SK-N-SH (cell line): ENCODE data around the gene KCNB1. TPM values are rescaled to one million over a fixed set of nuclear protein-coding genes. Genes with fewer than 3 reads are reported as not detected.

Experiments used
- CTCF ChIA-PET: fragments of 300-600, 350-600 bp; formaldehyde crosslinking; extraction: SDS; loops from one replicate; lab custom pipeline; 2021; lab: Yijun Ruan, JAX
- POLR2A ChIA-PET: fragments of 350-600 bp; sonication (Branson Sonifier 250); formaldehyde crosslinking; extraction: SDS; loops from one replicate; lab custom pipeline; 2020; ENCODE audit warnings: antibody characterized with exemption, inconsistent platforms; lab: Yijun Ruan, JAX
- DNase-seq: peaks from one replicate; pipeline ENCODE4 v3.0.0; 2012
- H2AFZ ChIP-seq: fragments of 200-600 bp; sonication (generic); 2 replicates; pipeline ENCODE4 v1.8.1; 2016; ENCODE audit warnings: antibody characterized with exemption, mild to moderate bottlenecking, low read depth
- H3F3A ChIP-seq: fragments of 200-600 bp; sonication (generic); replicated peaks from 2 replicates; pipeline ENCODE3; 2016; ENCODE audit warnings: antibody characterized with exemption, mild to moderate bottlenecking; ENCODE audit not compliant: insufficient read depth
- H3K27ac ChIP-seq, 2 experiments: fragments of 200-500 bp in 1 of 2; fragments of 200-600 bp in 1 of 2; sonication (Bioruptor generic) in 1 of 2; sonication (generic), shearing (Covaris generic) in 1 of 2; 2 replicates each; pipeline versions ENCODE4 v1.5.1 to v1.6.1; 2014 to 2016; ENCODE audit warnings: low read depth in 2 of 2, inconsistent platforms in 1 of 2, low read length in 1 of 2, mild to moderate bottlenecking in 1 of 2, mixed read lengths in 1 of 2
- H3K27me3 ChIP-seq: fragments of 200-600 bp; sonication (generic), shearing (Covaris generic); 2 replicates; pipeline ENCODE4 v1.6.1; 2016; ENCODE audit warnings: mixed run types; ENCODE audit not compliant: insufficient read depth
- H3K36me3 ChIP-seq, 2 experiments: fragments of 200-500 bp in 1 of 2; fragments of 200-600 bp in 1 of 2; sonication (Bioruptor generic) in 1 of 2; sonication (generic) in 1 of 2; replicated peaks in 1 of 2; 2 replicates each; pipeline versions ENCODE3 to v1.5.1; 2014 to 2016; ENCODE audit warnings: low read length in 1 of 2, mild to moderate bottlenecking in 1 of 2; ENCODE audit not compliant: insufficient read depth in 2 of 2, control insufficient read depth in 1 of 2
- H3K4me1 ChIP-seq, 2 experiments: fragments of 200-500 bp in 1 of 2; fragments of 200-600 bp in 1 of 2; sonication (Bioruptor generic) in 1 of 2; sonication (generic), shearing (Covaris generic) in 1 of 2; 2 replicates each; pipeline versions ENCODE4 v1.5.1 to v1.6.1; 2014 to 2016; ENCODE audit warnings: low read depth in 1 of 2, low read length in 1 of 2, mixed run types in 1 of 2; ENCODE audit not compliant: insufficient read depth in 2 of 2, control insufficient read depth in 1 of 2
- H3K4me2 ChIP-seq: fragments of 200-600 bp; sonication (generic), shearing (Covaris generic); 2 replicates; pipeline ENCODE4 v1.6.1; 2017; ENCODE audit warnings: mixed run types
- H3K4me3 ChIP-seq, 2 experiments: fragments of 200-500 bp in 1 of 2; fragments of 200-600 bp in 1 of 2; sonication (Bioruptor generic) in 1 of 2; sonication (generic), shearing (Covaris generic) in 1 of 2; 2 replicates each; pipeline versions ENCODE4 v1.5.1 to v1.8.1; 2014 to 2016; ENCODE audit warnings: low read depth in 2 of 2, inconsistent platforms in 1 of 2, low read length in 1 of 2, mild to moderate bottlenecking in 1 of 2, mixed read lengths in 1 of 2, moderate library complexity in 1 of 2
- H3K79me2 ChIP-seq: fragments of 200-600 bp; sonication (generic); 2 replicates; pipeline ENCODE4 v1.8.1; 2017; ENCODE audit warnings: mild to moderate bottlenecking; ENCODE audit not compliant: insufficient read depth
- H3K9ac ChIP-seq: fragments of 200-600 bp; sonication (generic); 2 replicates; pipeline ENCODE4 v1.6.1; 2017; ENCODE audit warnings: mixed run types
- H3K9me2 ChIP-seq: fragments of 200-600 bp; sonication (generic); 2 replicates; pipeline ENCODE4 v1.6.1; 2017; ENCODE audit warnings: mixed run types
- H3K9me3 ChIP-seq: fragments of 200-600 bp; sonication (generic); 2 replicates; pipeline ENCODE4 v1.6.1; 2017; ENCODE audit warnings: mixed run types, mild to moderate bottlenecking, moderate library complexity
- H4K20me1 ChIP-seq: fragments of 200-600 bp; sonication (generic); 2 replicates; pipeline ENCODE4 v1.6.1; 2017; ENCODE audit warnings: mild to moderate bottlenecking, mixed run types; ENCODE audit not compliant: insufficient read depth
- CHD2 ChIP-seq: fragments of 150-350 bp; IDR thresholded peaks from 2 replicates; pipeline ENCODE4 v1.6.1; 2018; ENCODE audit warnings: low read length; ENCODE audit not compliant: partially characterized antibody
- EP300 ChIP-seq, 2 experiments: IDR thresholded peaks; 2 replicates each; pipeline versions ENCODE4 v1.4.0 to v1.6.1; 2012; ENCODE audit warnings: borderline replicate concordance in 1 of 2, low read depth in 1 of 2, low read length in 1 of 2
- FOSL2 ChIP-seq: IDR thresholded peaks from 2 replicates; pipeline ENCODE4 v1.4.0; 2012; ENCODE audit warnings: low read depth, mild to moderate bottlenecking, moderate library complexity, borderline replicate concordance
- FOXJ3 ChIP-seq: sonication (generic); formaldehyde crosslinking; IDR thresholded peaks from 2 replicates; pipeline ENCODE4 v1.5.1; 2020; ENCODE audit warnings: mild to moderate bottlenecking, missing genetic modification reagents
- FOXM1 ChIP-seq: IDR thresholded peaks from 2 replicates; pipeline ENCODE4 v1.4.0; 2012; ENCODE audit warnings: low read depth, mild to moderate bottlenecking
- MEF2A ChIP-seq: IDR thresholded peaks from 2 replicates; pipeline ENCODE4 v1.4.0; 2012; ENCODE audit warnings: low read depth, borderline replicate concordance
- MXI1 ChIP-seq: IDR thresholded peaks from 2 replicates; pipeline ENCODE4 v1.6.1; 2012; ENCODE audit warnings: mild to moderate bottlenecking, low read depth, low read length, improper control_type of control experiment
- NFIC ChIP-seq: IDR thresholded peaks from 2 replicates; pipeline ENCODE4 v1.4.0; 2012; ENCODE audit warnings: borderline replicate concordance
- NRF1 ChIP-seq: IDR thresholded peaks from 2 replicates; pipeline ENCODE4 v1.6.1; 2012; ENCODE audit warnings: low read depth, mild to moderate bottlenecking, low read length
- RCOR1 ChIP-seq: fragments of 150-350 bp; IDR thresholded peaks from 2 replicates; pipeline ENCODE4 v1.6.1; 2017; ENCODE audit warnings: antibody characterized with exemption, low read length
- SIN3A ChIP-seq: IDR thresholded peaks from 2 replicates; pipeline ENCODE4 v1.6.1; 2012; ENCODE audit warnings: low read depth, mild to moderate bottlenecking, low read length, moderate library complexity, borderline replicate concordance
- TAF1 ChIP-seq: IDR thresholded peaks from 2 replicates; pipeline ENCODE4 v1.6.1; 2012; ENCODE audit warnings: low read depth, mild to moderate bottlenecking, low read length, moderate library complexity, borderline replicate concordance
- TEAD4 ChIP-seq: IDR thresholded peaks from 2 replicates; pipeline ENCODE4 v1.4.0; 2012; ENCODE audit warnings: mild to moderate bottlenecking, borderline replicate concordance; ENCODE audit not compliant: insufficient read depth
- WGBS: methylation state at CpG from one replicate; pipeline ENCODE4 v1.1.6; 2017; ENCODE audit warnings: low lambda C conversion rate; 5-methylcytosine and 5-hydroxymethylcytosine counted together
- polyA plus RNA-seq, 3 experiments: library from polyadenylated mRNA; depleted of rRNA; stranded (reverse); fragments of >200 nt; gene quantifications; 2 replicates each; pipeline ENCODE4 v1.2.3, GENCODE V29; 2012
- TF ChIP-seq, protein P1 (sequence below): fragments of 200-600 bp; sonication (generic); IDR thresholded peaks from 2 replicates; pipeline ENCODE4 v1.6.1; 2017; ENCODE audit warnings: antibody characterized with exemption, mild to moderate bottlenecking, moderate library complexity
- TF ChIP-seq, protein P2 (sequence below): fragments of 150-350 bp; IDR thresholded peaks from 2 replicates; pipeline ENCODE4 v1.6.1; 2017; ENCODE audit warnings: antibody characterized with exemption, low read length, low read depth, borderline replicate concordance
- TF ChIP-seq, protein P3 (sequence below): IDR thresholded peaks from 2 replicates; pipeline ENCODE4 v1.4.0; 2012; ENCODE audit warnings: low read depth, borderline replicate concordance

The KCNB1 gene
- polyA plus RNA-seq, 1 of the 3 experiments (the other 2 are of a cell fraction), result 0.82 TPM

DNA sequence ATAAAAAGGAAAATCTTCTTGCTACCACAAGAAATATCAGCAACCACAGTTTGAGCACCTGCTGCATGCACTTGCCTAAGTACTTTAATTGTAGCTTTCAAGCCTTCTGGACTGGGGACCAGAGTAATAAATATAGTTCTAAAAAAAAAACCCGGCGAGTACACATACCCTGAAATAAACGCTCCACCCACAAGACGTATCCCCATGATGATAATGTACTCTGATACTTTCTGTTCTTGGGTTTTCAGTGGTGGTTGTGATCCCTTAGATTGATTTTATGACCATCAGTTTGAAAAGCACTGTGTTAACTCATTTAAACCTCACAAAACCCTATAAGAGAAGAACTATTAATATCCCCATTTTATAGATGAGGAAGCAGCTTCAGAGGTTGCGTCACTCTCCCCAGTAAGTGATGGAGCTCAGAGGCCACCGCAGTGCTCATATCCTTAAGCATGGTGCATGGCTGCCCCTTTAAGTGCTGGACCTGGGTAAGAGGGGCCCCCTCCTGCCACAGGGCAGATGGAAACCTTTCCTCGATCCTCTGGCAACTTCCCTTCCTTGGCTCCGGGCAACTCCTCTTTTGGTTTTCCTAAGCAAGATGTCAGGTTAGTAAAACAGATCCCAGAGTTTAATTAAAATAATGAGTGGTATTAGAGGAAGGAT lies 67.3 kb downstream of the KCNB1 start:
- ChIA-PET POLR2A (no interaction called here), CTCF (interaction anchor here (1.4 to 3.7 kb wide), 4 partner anchors 26 to 81 kb away, joined by 4 to 17 read pairs (median 6); no protein-coding TSS in a partner anchor)
- 89% methylated on average over 8 of the region's 8 CpGs for WGBS
- Histone ChIP-seq H3K79me2 (no peaks in the 10 kb centered on the region), H3K4me3 (no peak overlapping the region), H3K9me3 (no peaks in the 10 kb centered on the region), H3K36me3 (no peaks in the 10 kb centered on the region), H3K4me1 (peaks cover 0 to 23% of the 10 kb centered on the region in 2 experiments; a peak in 1 of 4 replicates), H4K20me1 (no peaks in the 10 kb centered on the region), H3K9me2 (no peaks in the 10 kb centered on the region), H2AFZ (no peak overlapping the region), H3K4me2 (no peak overlapping the region), H3K9ac (no peak overlapping the region), H3F3A (no peaks in the 10 kb centered on the region), H3K27ac (no peak overlapping the region), H3K27me3 (peaks cover 5% of the 10 kb centered on the region; the same call in 1 of the 2 replicates)
- DNase-seq, result no peak
- no peak for TF ChIP-seq NRF1
- no peak for TF ChIP-seq FOSL2
- TF ChIP-seq MXI1, result no peak

DNA sequence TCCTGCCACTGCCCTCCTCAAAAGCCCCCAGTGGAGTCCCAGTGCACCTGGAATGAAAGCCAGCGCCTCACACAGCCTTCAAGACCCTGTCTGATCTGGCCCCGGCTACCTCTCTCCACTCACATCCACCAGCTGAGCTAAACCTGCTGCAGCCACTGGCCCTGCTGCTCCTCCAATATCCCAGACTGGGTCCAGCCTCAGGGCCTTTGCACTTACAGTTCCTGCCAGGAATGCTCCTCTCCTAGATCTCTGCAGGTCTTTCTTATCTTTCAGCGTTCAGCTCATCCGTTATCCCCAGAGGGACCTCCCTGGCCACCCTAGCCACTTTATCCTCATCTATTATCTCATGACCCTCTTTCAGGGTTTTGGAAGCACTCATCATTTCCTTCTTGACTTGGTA lies 68.8 kb downstream of the KCNB1 start:
- Histone ChIP-seq H3K4me1 (peaks cover 0 to 23% of the 10 kb centered on the region in 2 experiments; a peak in 1 of 4 replicates), H3K27me3 (peaks cover 5% of the 10 kb centered on the region; the same call in 1 of the 2 replicates)

DNA sequence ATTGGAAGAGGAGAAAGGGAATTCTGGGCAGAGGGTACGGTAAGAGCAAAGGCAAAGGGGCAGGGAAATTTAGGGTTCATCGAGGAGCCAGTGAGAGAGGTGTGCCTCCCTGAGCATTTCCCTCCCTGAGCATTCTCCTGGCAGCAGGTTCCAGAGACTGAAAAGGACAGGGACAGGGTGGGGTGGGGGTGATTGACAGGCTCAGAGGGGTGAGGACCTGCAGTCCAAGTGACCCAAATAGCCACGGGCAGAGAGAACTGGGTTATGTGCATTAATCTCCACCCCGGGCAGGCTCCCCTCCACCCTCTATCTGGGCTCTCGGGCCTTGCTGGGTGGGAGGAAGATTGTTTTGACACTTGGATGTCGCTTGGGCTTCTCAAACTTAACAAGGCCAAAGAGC lies 69.5 kb downstream of the KCNB1 start:
- peaks cover 0 to 23% of the 10 kb centered on the region in 2 experiments; a peak in 1 of 4 replicates for H3K4me1 ChIP-seq
- 62% methylated on average over 4 of the region's 6 CpGs for WGBS
- H3K4me2 ChIP-seq, result no peak overlapping the region
- no peaks in the 10 kb centered on the region for H3K36me3 ChIP-seq
- CTCF ChIA-PET, result interaction anchor here (0.9 to 1.1 kb wide), 2 partner anchors 23 to 29 kb away, joined by 3 read pairs; no protein-coding TSS in a partner anchor
- POLR2A ChIA-PET, result no interaction called here
- no peaks in the 10 kb centered on the region for H3K9me2 ChIP-seq
- H3K27ac ChIP-seq, result no peak overlapping the region
- peaks cover 5% of the 10 kb centered on the region; the same call in 1 of the 2 replicates for H3K27me3 ChIP-seq
- no peak for DNase-seq
- H3F3A ChIP-seq, result no peaks in the 10 kb centered on the region
- H3K4me3 ChIP-seq, result no peak overlapping the region
- no peak overlapping the region for H3K9ac ChIP-seq
- H2AFZ ChIP-seq, result no peak overlapping the region
- no peaks in the 10 kb centered on the region for H3K9me3 ChIP-seq
- H3K79me2 ChIP-seq, result no peaks in the 10 kb centered on the region
- no peaks in the 10 kb centered on the region for H4K20me1 ChIP-seq
- no peak for TF ChIP-seq FOXJ3 (CRISPR knock-in tag)
- TF ChIP-seq, protein P1, sequence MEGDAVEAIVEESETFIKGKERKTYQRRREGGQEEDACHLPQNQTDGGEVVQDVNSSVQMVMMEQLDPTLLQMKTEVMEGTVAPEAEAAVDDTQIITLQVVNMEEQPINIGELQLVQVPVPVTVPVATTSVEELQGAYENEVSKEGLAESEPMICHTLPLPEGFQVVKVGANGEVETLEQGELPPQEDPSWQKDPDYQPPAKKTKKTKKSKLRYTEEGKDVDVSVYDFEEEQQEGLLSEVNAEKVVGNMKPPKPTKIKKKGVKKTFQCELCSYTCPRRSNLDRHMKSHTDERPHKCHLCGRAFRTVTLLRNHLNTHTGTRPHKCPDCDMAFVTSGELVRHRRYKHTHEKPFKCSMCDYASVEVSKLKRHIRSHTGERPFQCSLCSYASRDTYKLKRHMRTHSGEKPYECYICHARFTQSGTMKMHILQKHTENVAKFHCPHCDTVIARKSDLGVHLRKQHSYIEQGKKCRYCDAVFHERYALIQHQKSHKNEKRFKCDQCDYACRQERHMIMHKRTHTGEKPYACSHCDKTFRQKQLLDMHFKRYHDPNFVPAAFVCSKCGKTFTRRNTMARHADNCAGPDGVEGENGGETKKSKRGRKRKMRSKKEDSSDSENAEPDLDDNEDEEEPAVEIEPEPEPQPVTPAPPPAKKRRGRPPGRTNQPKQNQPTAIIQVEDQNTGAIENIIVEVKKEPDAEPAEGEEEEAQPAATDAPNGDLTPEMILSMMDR, result no peak
- TF ChIP-seq TEAD4, result no peak
- no peak for TF ChIP-seq TAF1
- TF ChIP-seq, protein P2, sequence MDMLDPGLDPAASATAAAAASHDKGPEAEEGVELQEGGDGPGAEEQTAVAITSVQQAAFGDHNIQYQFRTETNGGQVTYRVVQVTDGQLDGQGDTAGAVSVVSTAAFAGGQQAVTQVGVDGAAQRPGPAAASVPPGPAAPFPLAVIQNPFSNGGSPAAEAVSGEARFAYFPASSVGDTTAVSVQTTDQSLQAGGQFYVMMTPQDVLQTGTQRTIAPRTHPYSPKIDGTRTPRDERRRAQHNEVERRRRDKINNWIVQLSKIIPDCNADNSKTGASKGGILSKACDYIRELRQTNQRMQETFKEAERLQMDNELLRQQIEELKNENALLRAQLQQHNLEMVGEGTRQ, result no peak
- TF ChIP-seq SIN3A, result no peak
- TF ChIP-seq EP300 (IDR thresholded peaks at IDR 0.05; ENCODE audit: borderline replicate concordance in 1 of 2, low read depth in 1 of 2, low read length in 1 of 2), result no peak
- TF ChIP-seq, protein P3, sequence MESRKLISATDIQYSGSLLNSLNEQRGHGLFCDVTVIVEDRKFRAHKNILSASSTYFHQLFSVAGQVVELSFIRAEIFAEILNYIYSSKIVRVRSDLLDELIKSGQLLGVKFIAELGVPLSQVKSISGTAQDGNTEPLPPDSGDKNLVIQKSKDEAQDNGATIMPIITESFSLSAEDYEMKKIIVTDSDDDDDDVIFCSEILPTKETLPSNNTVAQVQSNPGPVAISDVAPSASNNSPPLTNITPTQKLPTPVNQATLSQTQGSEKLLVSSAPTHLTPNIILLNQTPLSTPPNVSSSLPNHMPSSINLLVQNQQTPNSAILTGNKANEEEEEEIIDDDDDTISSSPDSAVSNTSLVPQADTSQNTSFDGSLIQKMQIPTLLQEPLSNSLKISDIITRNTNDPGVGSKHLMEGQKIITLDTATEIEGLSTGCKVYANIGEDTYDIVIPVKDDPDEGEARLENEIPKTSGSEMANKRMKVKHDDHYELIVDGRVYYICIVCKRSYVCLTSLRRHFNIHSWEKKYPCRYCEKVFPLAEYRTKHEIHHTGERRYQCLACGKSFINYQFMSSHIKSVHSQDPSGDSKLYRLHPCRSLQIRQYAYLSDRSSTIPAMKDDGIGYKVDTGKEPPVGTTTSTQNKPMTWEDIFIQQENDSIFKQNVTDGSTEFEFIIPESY, result no peak
- TF ChIP-seq FOXM1, result no peak
- no peak for TF ChIP-seq NFIC
- no peak for TF ChIP-seq CHD2
- no peak for TF ChIP-seq MXI1

More for the DNA sequence above, 68.8 kb downstream of the KCNB1 start:
- CTCF ChIA-PET, result interaction anchor here (0.9 to 1.6 kb wide), 4 partner anchors 24 to 80 kb away, joined by 3 to 7 read pairs (median 4); no protein-coding TSS in a partner anchor
- no peaks in the 10 kb centered on the region for H3K9me3 ChIP-seq
- H3F3A ChIP-seq, result no peaks in the 10 kb centered on the region
- H3K9me2 ChIP-seq, result no peaks in the 10 kb centered on the region
- no peak overlapping the region for H3K4me2 ChIP-seq
- no peak overlapping the region for H3K4me3 ChIP-seq
- WGBS, result 55% methylated on average over 4 of the region's 4 CpGs
- H3K36me3 ChIP-seq, result no peaks in the 10 kb centered on the region
- no peak overlapping the region for H3K9ac ChIP-seq
- H4K20me1 ChIP-seq, result no peaks in the 10 kb centered on the region
- TF ChIP-seq MEF2A (no peak), FOSL2 (no peak), RCOR1 (no peak), FOXJ3 (CRISPR knock-in tag) (no peak)
- POLR2A ChIA-PET, result no interaction called here
- DNase-seq, result no peak
- H2AFZ ChIP-seq, result no peak overlapping the region
- no peak overlapping the region for H3K27ac ChIP-seq
- no peaks in the 10 kb centered on the region for H3K79me2 ChIP-seq
